Left forelimb (tissue), 1 donor: Measurements from ENCODE around the gene KLHL1.

Experiments
- DNase-seq: peaks from one replicate; pipeline ENCODE4 v3.0.0-alpha.2; 2018; ENCODE audit warnings: low spot score

KLHL1 gene

GRCh38 chr13:69683921-69684686, 424.1 kb downstream of the KLHL1 start:
- DNase-seq: no peak

DNA sequence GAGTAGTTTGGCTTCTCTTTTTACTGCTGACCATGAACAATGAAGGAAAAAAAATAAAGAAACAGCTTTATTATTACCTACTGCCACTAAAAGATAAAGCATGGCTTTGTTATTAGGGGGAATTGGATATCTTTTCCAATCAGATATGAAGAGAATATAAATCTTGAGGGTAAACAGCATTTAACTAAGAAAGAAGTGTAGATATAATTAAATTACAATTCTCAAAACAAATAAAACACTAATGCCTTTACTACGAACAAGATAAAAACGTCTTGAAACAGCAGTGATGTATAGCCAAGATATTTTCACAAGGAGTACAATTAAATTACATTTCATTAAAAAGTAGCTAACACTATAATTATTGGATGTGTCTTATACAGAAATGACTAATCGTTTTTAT, 426.5 kb downstream of the KLHL1 start:
- no peak for DNase-seq

GRCh38 chr13:69677343-69677742, 430.9 kb downstream of the KLHL1 start:
- no peak for DNase-seq

DNA sequence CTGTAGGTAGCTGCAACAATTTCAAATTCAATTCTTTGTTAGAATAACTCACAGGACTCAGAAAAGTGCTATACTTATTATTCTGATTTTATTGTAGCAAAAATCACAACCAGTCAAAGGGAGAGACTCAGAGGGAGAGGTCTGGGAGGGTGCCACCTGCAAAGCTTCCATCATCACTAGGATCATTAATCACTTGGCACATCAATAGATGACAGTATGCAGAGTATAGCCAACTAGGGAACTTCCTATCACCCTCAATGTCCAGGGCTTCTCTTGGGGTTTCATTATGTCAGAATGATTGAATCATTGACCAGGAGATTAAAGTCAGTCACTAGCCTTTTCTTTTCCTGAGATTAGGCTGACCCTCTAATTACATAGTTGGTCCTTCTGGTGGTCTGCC, 432.0 kb downstream of the KLHL1 start:
- DNase-seq: no peak

DNA sequence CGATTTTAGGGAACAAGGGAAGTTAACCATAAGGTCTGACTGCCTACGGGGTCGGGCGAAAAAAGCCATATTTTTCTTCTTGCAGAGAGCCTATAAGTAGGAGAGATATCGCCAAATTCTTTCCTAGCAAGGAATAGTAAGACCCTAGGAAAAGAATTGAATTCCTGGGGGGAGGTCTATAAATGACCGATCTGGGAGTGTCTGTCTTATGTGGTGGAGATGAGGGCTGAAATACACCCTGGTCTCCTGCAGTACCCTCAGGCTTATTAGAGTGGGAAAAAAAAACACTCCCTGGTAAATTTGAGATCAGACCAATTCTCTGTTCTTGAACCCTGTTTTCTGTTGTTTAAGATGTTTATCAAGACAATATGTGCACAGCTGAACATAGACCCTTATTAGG, 448.1 kb downstream of the KLHL1 start:
- no peak for DNase-seq

DNA sequence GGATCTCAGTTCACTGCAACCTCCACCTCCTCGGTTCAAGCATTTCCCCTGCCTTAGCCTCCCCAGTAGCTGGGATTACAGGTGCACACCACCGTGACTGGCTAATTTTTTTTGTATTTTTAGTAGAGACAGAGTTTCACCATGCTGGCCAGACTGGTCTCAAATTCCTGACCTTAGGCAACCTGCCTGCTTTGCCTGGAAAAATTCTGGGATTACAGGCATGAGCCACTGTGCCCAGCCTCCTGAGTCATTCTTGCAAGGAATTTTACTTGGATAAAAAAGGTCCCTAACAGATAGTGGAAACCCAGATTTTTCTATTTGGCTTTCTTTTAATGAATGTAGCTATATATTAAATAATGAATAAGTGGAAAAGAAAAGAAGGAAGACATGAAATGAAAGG, 450.6 kb downstream of the KLHL1 start:
- DNase-seq: no peak

DNA sequence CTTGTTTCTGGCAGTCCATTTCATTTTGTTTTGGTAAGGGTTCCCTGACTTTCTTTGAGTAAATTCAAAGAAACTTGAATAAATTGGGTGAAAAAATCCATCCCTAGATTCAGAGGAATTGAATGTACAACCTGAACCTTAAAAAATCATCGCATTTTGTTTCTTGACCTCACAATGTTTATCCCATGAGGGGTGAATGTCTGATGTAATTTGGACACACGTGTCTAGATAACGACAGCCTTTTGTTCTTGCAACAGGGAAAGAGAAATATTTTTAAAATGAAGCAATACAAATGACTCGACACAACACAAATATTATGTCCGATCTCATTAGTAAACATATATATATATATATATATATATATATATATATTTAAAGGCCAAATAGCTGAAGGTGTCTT, 453.9 kb downstream of the KLHL1 start:
- DNase-seq: no peak
